SK-N-SH treated with all-trans-retinoic acid at 6 μM for 48 hours (cell line): ENCODE data around the gene TMEM9.
A peak's percentile ranks its signal among the peaks of the same experiment; 100 is the strongest.

ENCODE experiments used
- ATAC-seq: fragments of 200-7000 bp; cut with Tn5 transposase; 3 replicates; pipeline ENCODE4 v1.9.1; 2020; ENCODE audit warnings: mild to moderate bottlenecking, moderate library complexity
- ARNTL ChIP-seq: fragments of 450-650 bp; formaldehyde crosslinking; IDR thresholded peaks from 2 replicates; pipeline ENCODE4 v1.5.0; 2020; ENCODE audit warnings: low read depth, mild to moderate bottlenecking, moderate library complexity, borderline replicate concordance
- CSDC2 ChIP-seq: fragments of 250-450 bp; sonication (Bioruptor Pico); IDR thresholded peaks from 2 replicates; pipeline ENCODE4 v1.5.0; 2020; ENCODE audit warnings: mild to moderate bottlenecking, moderate library complexity
- ESRRG ChIP-seq: fragments of 250-450 bp; sonication (Bioruptor Pico); IDR thresholded peaks from 2 replicates; pipeline ENCODE4 v1.6.1; 2021; ENCODE audit warnings: mild to moderate bottlenecking
- GLIS3 ChIP-seq: fragments of 250-450 bp; sonication (Bioruptor Pico); IDR thresholded peaks from 2 replicates; pipeline ENCODE4 v1.5.0; 2020; ENCODE audit warnings: mild to moderate bottlenecking, moderate library complexity
- OSR1 ChIP-seq: fragments of 250-450 bp; sonication (Bioruptor Pico); IDR thresholded peaks from 2 replicates; pipeline ENCODE4 v1.8.0; 2022; ENCODE audit warnings: moderate library complexity, mild to moderate bottlenecking, inconsistent platforms
- PPARA ChIP-seq: fragments of 250-450 bp; sonication (Bioruptor Pico); IDR thresholded peaks from 2 replicates; pipeline ENCODE4 v1.5.0; 2020; ENCODE audit warnings: mild to moderate bottlenecking, borderline replicate concordance
- RARB ChIP-seq: fragments of 250-450 bp; sonication (Bioruptor Pico); IDR thresholded peaks from 2 replicates; pipeline ENCODE4 v1.8.0; 2021; ENCODE audit warnings: mild to moderate bottlenecking, moderate library complexity
- SNAI2 ChIP-seq: fragments of 250-450 bp; sonication (Bioruptor Pico); IDR thresholded peaks from 2 replicates; pipeline ENCODE4 v1.5.0; 2020; ENCODE audit warnings: mild to moderate bottlenecking, moderate library complexity
- TCF4 ChIP-seq: fragments of 250-450 bp; sonication (Bioruptor Pico); IDR thresholded peaks from 2 replicates; pipeline ENCODE4 v1.8.0; 2021; ENCODE audit warnings: mild to moderate bottlenecking, moderate library complexity, borderline replicate concordance
- TOX ChIP-seq: fragments of 250-450 bp; sonication (Bioruptor Pico); IDR thresholded peaks from 2 replicates; pipeline ENCODE4 v1.8.0; 2021; ENCODE audit warnings: mild to moderate bottlenecking, moderate library complexity, borderline replicate concordance
- ZC3H10 ChIP-seq: fragments of 250-450 bp; sonication (Bioruptor Pico); IDR thresholded peaks from 2 replicates; pipeline ENCODE4 v1.5.1; 2021; ENCODE audit warnings: mild to moderate bottlenecking, moderate library complexity
- ZFP3 ChIP-seq: fragments of 250-450 bp; sonication (Bioruptor Pico); IDR thresholded peaks from 2 replicates; pipeline ENCODE4 v1.5.0; 2020; ENCODE audit warnings: mild to moderate bottlenecking, moderate library complexity
- ZFP30 ChIP-seq: fragments of 450-650 bp; formaldehyde crosslinking; IDR thresholded peaks from 2 replicates; pipeline ENCODE4 v1.5.0; 2022; ENCODE audit warnings: mild to moderate bottlenecking, moderate library complexity
- ZNF565 ChIP-seq: fragments of 450-650 bp; formaldehyde crosslinking; conservative IDR thresholded peaks from 2 replicates; pipeline ENCODE4 v1.5.0; 2020; ENCODE audit warnings: low read depth, mild to moderate bottlenecking, moderate library complexity
- ZNF70 ChIP-seq: fragments of 450-650 bp; formaldehyde crosslinking; IDR thresholded peaks from 2 replicates; pipeline ENCODE4 v1.5.0; 2020; ENCODE audit warnings: mild to moderate bottlenecking, moderate library complexity
- ZNF8 ChIP-seq: fragments of 450-650 bp; formaldehyde crosslinking; IDR thresholded peaks from 2 replicates; pipeline ENCODE4 v1.5.0; 2020; ENCODE audit warnings: mild to moderate bottlenecking, moderate library complexity
- TF ChIP-seq, protein P1 (sequence below): fragments of 250-450 bp; sonication (Bioruptor Pico); IDR thresholded peaks from 2 replicates; pipeline ENCODE4 v1.5.1; 2021; ENCODE audit warnings: mild to moderate bottlenecking, moderate library complexity
- TF ChIP-seq, protein P2 (sequence below): fragments of 250-450 bp; sonication (Bioruptor Pico); IDR thresholded peaks from 2 replicates; pipeline ENCODE4 v1.5.0; 2020; ENCODE audit warnings: mild to moderate bottlenecking, moderate library complexity
- TF ChIP-seq, protein P3 (sequence below): fragments of 250-450 bp; sonication (Bioruptor Pico); IDR thresholded peaks from 2 replicates; pipeline ENCODE4 v1.8.0; 2021; ENCODE audit warnings: low read depth, mild to moderate bottlenecking, moderate library complexity, borderline replicate concordance
- TF ChIP-seq, protein P4 (sequence below): fragments of 250-450 bp; sonication (Bioruptor Pico); IDR thresholded peaks from 2 replicates; pipeline ENCODE4 v1.5.1; 2020; ENCODE audit warnings: low read depth, mild to moderate bottlenecking, moderate library complexity

The TMEM9 gene

DNA sequence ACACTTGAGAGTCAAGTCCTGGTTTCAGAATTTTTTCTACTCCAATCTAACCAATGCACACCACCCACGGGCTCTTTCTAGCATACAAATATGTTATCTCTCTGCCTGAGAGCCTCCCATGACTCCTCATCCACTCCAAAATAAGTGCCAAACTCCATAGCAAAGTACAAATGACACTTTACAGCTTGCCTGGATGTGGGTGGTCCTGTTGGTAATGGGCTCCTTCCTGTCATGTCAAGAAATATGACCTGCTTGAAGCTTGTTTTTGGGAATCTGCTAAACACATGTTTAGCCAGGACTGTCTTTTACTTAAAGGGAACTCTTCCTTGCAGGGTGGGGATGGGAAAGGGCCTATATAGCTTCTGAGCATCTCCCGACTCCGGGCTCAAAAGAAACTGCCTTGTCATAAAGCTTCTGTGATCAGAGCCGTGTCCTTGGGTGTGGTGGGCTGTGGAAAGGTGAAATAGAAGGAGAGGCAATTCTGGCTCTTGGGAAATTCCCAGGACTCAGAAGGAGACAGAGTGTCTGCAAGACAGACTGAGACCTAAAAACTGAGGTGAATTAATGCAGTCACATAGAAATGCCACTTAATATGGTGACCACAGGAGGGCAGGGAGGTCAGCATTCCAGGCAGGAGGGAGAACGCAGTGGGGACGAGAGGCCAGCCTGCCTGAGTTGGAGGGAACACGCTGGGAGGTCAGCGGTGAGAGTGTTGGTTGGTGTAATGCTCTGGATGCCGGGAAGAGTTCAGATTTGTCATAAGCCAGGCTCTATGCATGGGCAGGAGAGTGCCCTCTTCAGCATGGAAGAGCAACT, 30.2 kb upstream of the TMEM9 start:
- TF ChIP-seq OSR1: 0 out of 2 replicates have a peak, but pooled peaks have one; percentile 37
- TF ChIP-seq, protein P1, sequence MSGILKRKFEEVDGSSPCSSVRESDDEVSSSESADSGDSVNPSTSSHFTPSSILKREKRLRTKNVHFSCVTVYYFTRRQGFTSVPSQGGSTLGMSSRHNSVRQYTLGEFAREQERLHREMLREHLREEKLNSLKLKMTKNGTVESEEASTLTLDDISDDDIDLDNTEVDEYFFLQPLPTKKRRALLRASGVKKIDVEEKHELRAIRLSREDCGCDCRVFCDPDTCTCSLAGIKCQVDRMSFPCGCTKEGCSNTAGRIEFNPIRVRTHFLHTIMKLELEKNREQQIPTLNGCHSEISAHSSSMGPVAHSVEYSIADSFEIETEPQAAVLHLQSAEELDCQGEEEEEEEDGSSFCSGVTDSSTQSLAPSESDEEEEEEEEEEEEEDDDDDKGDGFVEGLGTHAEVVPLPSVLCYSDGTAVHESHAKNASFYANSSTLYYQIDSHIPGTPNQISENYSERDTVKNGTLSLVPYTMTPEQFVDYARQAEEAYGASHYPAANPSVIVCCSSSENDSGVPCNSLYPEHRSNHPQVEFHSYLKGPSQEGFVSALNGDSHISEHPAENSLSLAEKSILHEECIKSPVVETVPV (CRISPR knock-in tag): no peak
- ATAC-seq: peak; percentile 100

DNA sequence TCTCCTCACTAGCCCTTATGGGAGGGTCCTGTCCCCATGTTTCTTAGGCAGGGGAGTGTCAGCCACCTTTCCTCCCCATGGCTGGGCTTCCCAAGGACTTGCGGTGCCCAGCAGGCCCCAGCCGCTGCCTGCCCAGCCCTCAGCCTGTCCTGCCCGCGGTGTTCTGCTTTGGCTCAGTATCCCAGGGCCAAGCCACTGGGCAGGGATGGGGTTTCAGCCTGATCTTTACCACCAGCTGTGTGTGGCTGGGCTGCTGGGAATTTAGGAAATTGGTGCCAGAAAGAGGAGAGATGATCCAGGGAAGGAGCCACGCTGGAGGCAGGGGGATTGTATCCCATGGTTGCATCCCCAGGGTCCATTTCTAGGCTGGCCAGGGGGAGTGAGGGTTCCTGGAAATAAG, 29.5 kb upstream of the TMEM9 start:
- TF ChIP-seq, protein P2, sequence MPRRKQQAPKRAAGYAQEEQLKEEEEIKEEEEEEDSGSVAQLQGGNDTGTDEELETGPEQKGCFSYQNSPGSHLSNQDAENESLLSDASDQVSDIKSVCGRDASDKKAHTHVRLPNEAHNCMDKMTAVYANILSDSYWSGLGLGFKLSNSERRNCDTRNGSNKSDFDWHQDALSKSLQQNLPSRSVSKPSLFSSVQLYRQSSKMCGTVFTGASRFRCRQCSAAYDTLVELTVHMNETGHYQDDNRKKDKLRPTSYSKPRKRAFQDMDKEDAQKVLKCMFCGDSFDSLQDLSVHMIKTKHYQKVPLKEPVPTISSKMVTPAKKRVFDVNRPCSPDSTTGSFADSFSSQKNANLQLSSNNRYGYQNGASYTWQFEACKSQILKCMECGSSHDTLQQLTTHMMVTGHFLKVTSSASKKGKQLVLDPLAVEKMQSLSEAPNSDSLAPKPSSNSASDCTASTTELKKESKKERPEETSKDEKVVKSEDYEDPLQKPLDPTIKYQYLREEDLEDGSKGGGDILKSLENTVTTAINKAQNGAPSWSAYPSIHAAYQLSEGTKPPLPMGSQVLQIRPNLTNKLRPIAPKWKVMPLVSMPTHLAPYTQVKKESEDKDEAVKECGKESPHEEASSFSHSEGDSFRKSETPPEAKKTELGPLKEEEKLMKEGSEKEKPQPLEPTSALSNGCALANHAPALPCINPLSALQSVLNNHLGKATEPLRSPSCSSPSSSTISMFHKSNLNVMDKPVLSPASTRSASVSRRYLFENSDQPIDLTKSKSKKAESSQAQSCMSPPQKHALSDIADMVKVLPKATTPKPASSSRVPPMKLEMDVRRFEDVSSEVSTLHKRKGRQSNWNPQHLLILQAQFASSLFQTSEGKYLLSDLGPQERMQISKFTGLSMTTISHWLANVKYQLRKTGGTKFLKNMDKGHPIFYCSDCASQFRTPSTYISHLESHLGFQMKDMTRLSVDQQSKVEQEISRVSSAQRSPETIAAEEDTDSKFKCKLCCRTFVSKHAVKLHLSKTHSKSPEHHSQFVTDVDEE: no peak
- TF ChIP-seq ZNF565: no peak
- TF ChIP-seq, protein P3, sequence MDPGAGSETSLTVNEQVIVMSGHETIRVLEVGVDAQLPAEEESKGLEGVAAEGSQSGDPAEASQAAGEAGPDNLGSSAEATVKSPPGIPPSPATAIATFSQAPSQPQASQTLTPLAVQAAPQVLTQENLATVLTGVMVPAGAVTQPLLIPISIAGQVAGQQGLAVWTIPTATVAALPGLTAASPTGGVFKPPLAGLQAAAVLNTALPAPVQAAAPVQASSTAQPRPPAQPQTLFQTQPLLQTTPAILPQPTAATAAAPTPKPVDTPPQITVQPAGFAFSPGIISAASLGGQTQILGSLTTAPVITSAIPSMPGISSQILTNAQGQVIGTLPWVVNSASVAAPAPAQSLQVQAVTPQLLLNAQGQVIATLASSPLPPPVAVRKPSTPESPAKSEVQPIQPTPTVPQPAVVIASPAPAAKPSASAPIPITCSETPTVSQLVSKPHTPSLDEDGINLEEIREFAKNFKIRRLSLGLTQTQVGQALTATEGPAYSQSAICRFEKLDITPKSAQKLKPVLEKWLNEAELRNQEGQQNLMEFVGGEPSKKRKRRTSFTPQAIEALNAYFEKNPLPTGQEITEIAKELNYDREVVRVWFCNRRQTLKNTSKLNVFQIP: no peak
- no peak for TF ChIP-seq ZNF70 (CRISPR knock-in tag)
- TF ChIP-seq OSR1: no peak
- no peak for TF ChIP-seq PPARA (CRISPR knock-in tag)
- TF ChIP-seq ZNF8 (CRISPR knock-in tag): no peak
- TF ChIP-seq ARNTL (CRISPR knock-in tag): no peak
- TF ChIP-seq GLIS3 (CRISPR knock-in tag): no peak
- TF ChIP-seq TCF4 (CRISPR knock-in tag): no peak
- no peak for TF ChIP-seq SNAI2 (CRISPR knock-in tag)
- TF ChIP-seq, protein P4, sequence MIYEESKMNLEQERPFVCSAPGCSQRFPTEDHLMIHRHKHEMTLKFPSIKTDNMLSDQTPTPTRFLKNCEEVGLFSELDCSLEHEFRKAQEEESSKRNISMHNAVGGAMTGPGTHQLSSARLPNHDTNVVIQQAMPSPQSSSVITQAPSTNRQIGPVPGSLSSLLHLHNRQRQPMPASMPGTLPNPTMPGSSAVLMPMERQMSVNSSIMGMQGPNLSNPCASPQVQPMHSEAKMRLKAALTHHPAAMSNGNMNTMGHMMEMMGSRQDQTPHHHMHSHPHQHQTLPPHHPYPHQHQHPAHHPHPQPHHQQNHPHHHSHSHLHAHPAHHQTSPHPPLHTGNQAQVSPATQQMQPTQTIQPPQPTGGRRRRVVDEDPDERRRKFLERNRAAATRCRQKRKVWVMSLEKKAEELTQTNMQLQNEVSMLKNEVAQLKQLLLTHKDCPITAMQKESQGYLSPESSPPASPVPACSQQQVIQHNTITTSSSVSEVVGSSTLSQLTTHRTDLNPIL (CRISPR knock-in tag): no peak
- no peak for TF ChIP-seq CSDC2
- TF ChIP-seq, protein P1 (CRISPR knock-in tag): no peak
- no peak for TF ChIP-seq ESRRG
- TF ChIP-seq ZFP30 (CRISPR knock-in tag): no peak
- no peak for TF ChIP-seq ZFP3 (CRISPR knock-in tag)
- TF ChIP-seq ZC3H10 (CRISPR knock-in tag): no peak
- TF ChIP-seq TOX: no peak
- no peak for TF ChIP-seq RARB (CRISPR knock-in tag)
- ATAC-seq: no peak

DNA sequence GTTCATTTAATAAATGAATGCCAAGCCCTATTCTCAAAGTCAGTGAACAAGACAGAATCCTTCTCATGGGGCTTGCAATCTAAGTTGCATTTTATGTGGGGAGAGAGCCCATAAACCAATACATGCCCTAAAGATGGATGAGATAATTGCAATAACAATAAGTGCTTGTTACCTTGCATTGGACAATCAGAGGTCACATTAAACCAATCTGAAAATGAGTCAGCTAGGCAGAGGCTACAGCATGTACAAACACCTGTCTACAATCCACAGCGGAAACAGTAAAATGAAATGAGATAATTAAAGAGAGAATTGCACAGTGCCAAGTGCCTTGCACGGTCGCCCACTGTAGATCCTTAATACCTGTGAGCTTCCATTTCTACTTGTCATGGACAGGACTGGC, 28.9 kb upstream of the TMEM9 start:
- no peak for TF ChIP-seq ZNF565
- no peak for ATAC-seq

DNA sequence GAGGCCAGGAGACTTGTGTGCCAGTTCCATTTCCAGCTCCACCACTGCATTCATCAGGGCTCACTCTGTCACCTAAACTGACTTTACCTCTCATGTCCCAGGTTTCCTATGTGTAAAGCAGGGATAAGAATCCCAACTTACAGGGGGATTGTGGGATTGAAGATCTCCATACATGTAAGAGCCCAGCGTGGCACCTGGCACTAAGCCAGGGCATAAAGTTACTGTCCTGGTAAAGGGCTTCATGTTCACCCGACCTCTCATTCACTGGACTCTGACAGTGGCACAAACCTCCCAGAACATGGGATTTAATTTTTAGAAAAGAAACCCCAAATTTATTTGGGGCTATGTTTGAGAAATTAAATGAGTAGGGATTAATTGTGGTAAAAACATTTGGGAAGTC, 27.5 kb upstream of the TMEM9 start:
- TF ChIP-seq, protein P3: no peak
- TF ChIP-seq, protein P2: no peak
- TF ChIP-seq PPARA (CRISPR knock-in tag) (no peak), ZNF70 (CRISPR knock-in tag) (no peak)
- no peak for ATAC-seq
